PC-9 (cell line): Measurements from ENCODE around the gene WNT7A.

Experiments used
- EZH2 ChIP-seq: fragments of 200-600 bp; sonication (generic); IDR thresholded peaks from 2 replicates; pipeline ENCODE4 v1.8.0; 2017; ENCODE audit warnings: antibody characterized with exemption, low read depth
- TF ChIP-seq, protein P1 (sequence below): fragments of 200-600 bp; sonication (generic); conservative IDR thresholded peaks from 2 replicates; pipeline ENCODE4 v1.6.1; 2017; ENCODE audit warnings: mixed run types, antibody characterized with exemption, mild to moderate bottlenecking, moderate library complexity

DNA sequence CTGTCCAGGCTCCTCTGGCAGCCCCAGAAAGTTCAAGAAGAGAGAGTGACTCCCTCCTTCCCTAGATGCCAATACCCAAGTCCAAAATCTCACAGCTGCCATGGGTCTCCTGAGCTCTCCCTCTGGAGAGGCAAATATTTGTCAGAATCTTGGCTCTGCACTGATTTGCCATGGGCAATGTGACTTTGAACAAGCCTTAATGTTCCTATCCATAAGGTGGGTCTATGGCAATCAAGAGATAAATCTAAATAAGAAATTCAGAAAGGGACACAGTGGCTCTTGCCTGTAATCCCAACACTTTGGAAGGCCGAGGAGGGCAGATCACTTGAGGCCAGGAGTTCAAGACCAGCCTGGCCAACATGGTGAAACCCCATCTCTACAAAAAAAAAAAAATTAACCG lies 12.4 kb upstream of the WNT7A start:
- TF ChIP-seq, protein P1, sequence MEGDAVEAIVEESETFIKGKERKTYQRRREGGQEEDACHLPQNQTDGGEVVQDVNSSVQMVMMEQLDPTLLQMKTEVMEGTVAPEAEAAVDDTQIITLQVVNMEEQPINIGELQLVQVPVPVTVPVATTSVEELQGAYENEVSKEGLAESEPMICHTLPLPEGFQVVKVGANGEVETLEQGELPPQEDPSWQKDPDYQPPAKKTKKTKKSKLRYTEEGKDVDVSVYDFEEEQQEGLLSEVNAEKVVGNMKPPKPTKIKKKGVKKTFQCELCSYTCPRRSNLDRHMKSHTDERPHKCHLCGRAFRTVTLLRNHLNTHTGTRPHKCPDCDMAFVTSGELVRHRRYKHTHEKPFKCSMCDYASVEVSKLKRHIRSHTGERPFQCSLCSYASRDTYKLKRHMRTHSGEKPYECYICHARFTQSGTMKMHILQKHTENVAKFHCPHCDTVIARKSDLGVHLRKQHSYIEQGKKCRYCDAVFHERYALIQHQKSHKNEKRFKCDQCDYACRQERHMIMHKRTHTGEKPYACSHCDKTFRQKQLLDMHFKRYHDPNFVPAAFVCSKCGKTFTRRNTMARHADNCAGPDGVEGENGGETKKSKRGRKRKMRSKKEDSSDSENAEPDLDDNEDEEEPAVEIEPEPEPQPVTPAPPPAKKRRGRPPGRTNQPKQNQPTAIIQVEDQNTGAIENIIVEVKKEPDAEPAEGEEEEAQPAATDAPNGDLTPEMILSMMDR = no peak
- TF ChIP-seq EZH2 = no peak
